Loucy (cell line): ENCODE measurements around the gene WDR45B.

Experiments
- EZH2phosphoT487 ChIP-seq: fragments of 200-600 bp; IDR thresholded peaks from 2 replicates; pipeline ENCODE4 v1.6.1; 2018; ENCODE audit warnings: antibody characterized with exemption, mild to moderate bottlenecking, moderate library complexity, borderline replicate concordance
- TF ChIP-seq, protein P1 (sequence below): fragments of 200-600 bp; sonication (generic); conservative IDR thresholded peaks from 2 replicates; pipeline ENCODE4 v1.5.1; 2014; ENCODE audit warnings: mild to moderate bottlenecking, antibody characterized with exemption, low read length

DNA sequence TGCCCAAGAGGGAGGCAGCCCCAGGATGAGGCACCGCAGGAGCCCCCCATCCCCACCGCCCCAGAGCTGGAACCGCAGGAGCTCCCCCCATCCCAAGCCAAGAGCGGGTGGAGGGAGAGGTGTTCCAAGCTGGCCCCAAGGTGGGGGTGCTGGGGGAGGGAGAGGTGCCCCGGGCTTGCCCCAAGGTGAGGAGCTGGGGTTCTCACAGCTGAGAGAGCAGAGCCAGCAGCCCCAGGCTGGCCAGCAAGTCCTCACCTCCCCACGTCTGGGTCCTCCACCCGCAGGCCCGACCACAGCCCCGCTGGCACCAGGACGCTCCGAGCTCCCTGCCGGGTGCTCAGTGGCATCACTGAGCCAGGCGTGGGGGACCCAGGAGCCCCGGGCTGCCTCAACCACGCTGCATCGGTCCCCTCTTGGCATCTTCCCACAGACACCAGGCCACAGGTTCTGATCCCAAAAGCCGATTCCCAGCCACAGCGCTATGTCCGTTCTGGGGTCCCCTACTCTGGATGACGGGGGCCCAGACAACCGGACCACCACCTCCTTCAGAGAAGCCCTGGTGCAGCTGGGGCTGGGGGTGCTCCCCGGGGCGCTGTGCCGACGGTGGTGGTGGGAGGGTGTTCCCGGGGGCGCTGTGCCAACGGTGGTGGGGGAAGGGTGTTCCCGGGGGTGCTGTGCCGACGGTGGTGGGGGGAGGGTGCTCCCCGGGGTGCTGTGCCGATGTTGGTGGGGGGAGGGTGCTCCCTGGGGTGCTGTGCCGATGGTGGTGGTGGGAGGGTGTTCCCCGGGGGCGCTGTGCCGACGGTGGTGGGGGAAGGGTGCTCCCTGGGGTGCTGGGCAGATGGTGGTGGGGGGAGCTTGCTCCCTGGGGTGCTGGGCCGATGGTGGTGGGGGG is 15.4 kb upstream of the WDR45B start:
- TF ChIP-seq, protein P1, sequence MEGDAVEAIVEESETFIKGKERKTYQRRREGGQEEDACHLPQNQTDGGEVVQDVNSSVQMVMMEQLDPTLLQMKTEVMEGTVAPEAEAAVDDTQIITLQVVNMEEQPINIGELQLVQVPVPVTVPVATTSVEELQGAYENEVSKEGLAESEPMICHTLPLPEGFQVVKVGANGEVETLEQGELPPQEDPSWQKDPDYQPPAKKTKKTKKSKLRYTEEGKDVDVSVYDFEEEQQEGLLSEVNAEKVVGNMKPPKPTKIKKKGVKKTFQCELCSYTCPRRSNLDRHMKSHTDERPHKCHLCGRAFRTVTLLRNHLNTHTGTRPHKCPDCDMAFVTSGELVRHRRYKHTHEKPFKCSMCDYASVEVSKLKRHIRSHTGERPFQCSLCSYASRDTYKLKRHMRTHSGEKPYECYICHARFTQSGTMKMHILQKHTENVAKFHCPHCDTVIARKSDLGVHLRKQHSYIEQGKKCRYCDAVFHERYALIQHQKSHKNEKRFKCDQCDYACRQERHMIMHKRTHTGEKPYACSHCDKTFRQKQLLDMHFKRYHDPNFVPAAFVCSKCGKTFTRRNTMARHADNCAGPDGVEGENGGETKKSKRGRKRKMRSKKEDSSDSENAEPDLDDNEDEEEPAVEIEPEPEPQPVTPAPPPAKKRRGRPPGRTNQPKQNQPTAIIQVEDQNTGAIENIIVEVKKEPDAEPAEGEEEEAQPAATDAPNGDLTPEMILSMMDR = no peak
- TF ChIP-seq EZH2phosphoT487 = no peak
